PC-9 (cell line): ENCODE data around the gene AKIP1. TPM values are rescaled to one million over a fixed set of nuclear protein-coding genes. Genes with fewer than 3 reads are reported as not detected.
A peak's percentile ranks its signal among the peaks of the same experiment; 100 is the strongest.

ENCODE experiments used
- Bru-seq: library from RNA; stranded (reverse); fragments of 400-500 nt; gene quantifications from one replicate; lab custom pipeline; 2021; lab: Mats Ljungman, UMichigan
- BruChase-seq, 2 experiments: library from RNA; stranded (reverse); fragments of 400-500 nt; gene quantifications; one replicate each; lab custom pipeline; 2021; lab: Mats Ljungman, UMichigan
- BruUV-seq: library from RNA; stranded (reverse); fragments of 400-500 nt; replicated peaks from 2 replicates; lab custom pipeline; 2021; lab: Mats Ljungman, UMichigan
- CTCF ChIA-PET: fragments of 300-600 bp; sonication (Branson Sonifier 250); formaldehyde crosslinking; loops from one replicate; lab custom pipeline; 2022; ENCODE audit warnings: antibody characterized with exemption; lab: Charles Lee
- POLR2A ChIA-PET: fragments of 300-600 bp; sonication (Branson Sonifier 250); formaldehyde crosslinking; loops from one replicate; lab custom pipeline; 2022; ENCODE audit warnings: antibody characterized with exemption; ENCODE audit not compliant: unreplicated experiment; lab: Charles Lee
- DNase-seq, 2 experiments: peaks; one replicate each; pipeline versions ENCODE4 v3.0.0 to v3.0.0-alpha.2; 2015 to 2022; ENCODE audit warnings: mixed read lengths in 1 of 2
- H2AFZ ChIP-seq: fragments of 200-600 bp; sonication (generic); 2 replicates; pipeline ENCODE4 v1.8.1; 2017; ENCODE audit warnings: antibody characterized with exemption
- H3F3A ChIP-seq: fragments of 200-600 bp; sonication (generic); 2 replicates; pipeline ENCODE4 v1.8.1; 2017; ENCODE audit warnings: antibody characterized with exemption, mild to moderate bottlenecking, low read depth; ENCODE audit not compliant: insufficient read depth
- H3K27ac ChIP-seq: fragments of 200-600 bp; sonication (generic); 2 replicates; pipeline ENCODE4 v1.6.1; 2016; ENCODE audit warnings: mixed run types
- H3K27me3 ChIP-seq: fragments of 200-600 bp; sonication (generic); 2 replicates; pipeline ENCODE4 v1.6.1; 2016; ENCODE audit warnings: low read depth, mixed run types; ENCODE audit not compliant: insufficient read depth
- H3K36me3 ChIP-seq: fragments of 200-600 bp; sonication (generic); 2 replicates; pipeline ENCODE4 v1.6.1; 2016; ENCODE audit warnings: low read depth, mixed run types
- H3K4me1 ChIP-seq: fragments of 200-600 bp; sonication (generic); replicated peaks from 2 replicates; pipeline ENCODE4 v1.6.1; 2016; ENCODE audit warnings: mixed run types; ENCODE audit not compliant: insufficient read depth
- H3K4me2 ChIP-seq: fragments of 200-600 bp; sonication (generic); 2 replicates; pipeline ENCODE4 v1.6.1; 2017; ENCODE audit warnings: mixed run types
- H3K4me3 ChIP-seq: fragments of 200-600 bp; sonication (generic); 2 replicates; pipeline ENCODE4 v1.6.1; 2016; ENCODE audit warnings: mixed run types
- H3K79me2 ChIP-seq: fragments of 200-600 bp; sonication (generic); 2 replicates; pipeline ENCODE4 v1.6.1; 2017; ENCODE audit warnings: low read depth, mixed run types
- H3K9me2 ChIP-seq: fragments of 200-600 bp; sonication (generic); 2 replicates; pipeline ENCODE4 v1.8.1; 2017; ENCODE audit warnings: mild to moderate bottlenecking; ENCODE audit not compliant: insufficient read depth
- H3K9me3 ChIP-seq: fragments of 200-600 bp; sonication (generic); 2 replicates; pipeline ENCODE4 v1.8.1; 2016; ENCODE audit warnings: low read depth; ENCODE audit not compliant: insufficient read depth
- H4K20me1 ChIP-seq: fragments of 200-600 bp; sonication (generic); 2 replicates; pipeline ENCODE4 v1.8.1; 2017; ENCODE audit not compliant: insufficient read depth
- EZH2 ChIP-seq: fragments of 200-600 bp; sonication (generic); IDR thresholded peaks from 2 replicates; pipeline ENCODE4 v1.8.0; 2017; ENCODE audit warnings: antibody characterized with exemption, low read depth
- intact Hi-C: fragments of 100-400 bp; cut with micrococcal nuclease; formaldehyde crosslinking; loops from one replicate; pipeline ENCODE4 v1.10.0; 2022; ENCODE audit not compliant: unreplicated experiment
- long read RNA-seq: library from polyadenylated mRNA; stranded (forward); transcript quantifications from one replicate; pipeline ENCODE4 v2.0.0, GENCODE V29; 2022
- total RNA-seq: library from RNA; stranded (reverse); gene quantifications from 2 replicates; pipeline ENCODE4 v1.2.3, GENCODE V29; 2021
- TF ChIP-seq, protein P1 (sequence below): fragments of 200-600 bp; sonication (generic); conservative IDR thresholded peaks from 2 replicates; pipeline ENCODE4 v1.6.1; 2017; ENCODE audit warnings: mixed run types, antibody characterized with exemption, mild to moderate bottlenecking, moderate library complexity

The AKIP1 gene, protein sequence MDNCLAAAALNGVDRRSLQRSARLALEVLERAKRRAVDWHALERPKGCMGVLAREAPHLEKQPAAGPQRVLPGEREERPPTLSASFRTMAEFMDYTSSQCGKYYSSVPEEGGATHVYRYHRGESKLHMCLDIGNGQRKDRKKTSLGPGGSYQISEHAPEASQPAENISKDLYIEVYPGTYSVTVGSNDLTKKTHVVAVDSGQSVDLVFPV
- total RNA-seq (16.7 and 17.7 TPM in 2 replicates), Bru-seq, nascent RNA (percentile 45 among the genes with signal in this experiment), BruChase-seq, experiment 1, labeled RNA remaining after a 2-hour chase (percentile 56 among the genes with signal in this experiment), BruChase-seq, experiment 2, labeled RNA remaining after a 6-hour chase (percentile 60 among the genes with signal in this experiment)
- long read RNA-seq, transcript AKIP1-210 (5 exons, 1,022 nt): minor isoform, 5 of 34 reads
- long read RNA-seq, transcript AKIP1-203 (6 exons, 1,327 nt): major isoform, 15 of 34 reads
- long read RNA-seq, partial matches to known transcripts: 0 of 34 reads
- long read RNA-seq, other reads (novel, unspliced or antisense): 7 of 34 reads

DNA sequence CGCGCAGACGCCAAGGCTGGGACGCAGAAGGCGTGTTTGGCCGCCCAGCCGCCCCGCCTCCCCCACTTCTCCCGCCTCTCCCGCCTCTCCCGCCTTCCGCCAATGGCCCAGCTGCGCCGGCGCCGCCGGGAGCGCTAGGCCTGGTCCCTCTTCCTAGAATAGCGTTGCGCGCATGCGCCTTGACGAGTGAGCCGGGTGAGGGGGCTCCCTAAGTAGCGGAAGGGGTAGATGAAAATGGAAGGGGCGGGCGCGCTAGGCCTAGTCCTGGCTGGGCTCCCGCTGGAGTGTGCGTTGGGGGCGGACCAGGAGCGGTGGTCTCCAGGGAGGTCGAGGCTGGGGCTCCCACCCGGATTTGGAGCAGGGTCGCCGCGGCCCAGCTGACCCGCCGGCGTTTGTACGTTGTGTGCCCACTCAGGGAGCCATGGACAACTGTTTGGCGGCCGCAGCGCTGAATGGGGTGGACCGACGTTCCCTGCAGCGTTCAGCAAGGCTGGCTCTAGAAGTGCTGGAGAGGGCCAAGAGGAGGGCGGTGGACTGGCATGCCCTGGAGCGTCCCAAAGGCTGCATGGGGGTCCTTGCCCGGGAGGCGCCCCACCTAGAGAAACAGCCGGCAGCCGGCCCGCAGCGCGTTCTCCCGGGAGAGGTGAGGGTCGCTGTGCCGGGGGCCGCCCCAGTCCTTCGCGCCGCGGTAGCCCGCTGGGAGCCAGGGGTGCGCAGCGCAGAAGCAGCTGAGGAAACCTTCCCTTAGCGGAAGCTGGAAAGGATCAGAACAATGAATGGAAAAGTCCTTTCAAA, at the start of gene AKIP1:
Gene AKIP1, plus strand, starts transcription at position 161 of the 795 bp plus-strand sequence. Its CDS starts 261 bp downstream, at position 422.
- ChIA-PET POLR2A (interaction anchor here (0.6 kb wide), 3 partner anchors 192 to 324 kb away, joined by 3 to 5 read pairs (median 4); no protein-coding TSS in a partner anchor), CTCF (interaction anchor here (0.6 to 0.7 kb wide), 2 partner anchors 41 to 228 kb away, joined by 3 read pairs; no protein-coding TSS in a partner anchor)
- Histone ChIP-seq H3K36me3 (no peaks in the 10 kb centered on the region), H3K4me1 (peaks cover 18% of the 10 kb centered on the region), H3F3A (peaks cover 6% of the 10 kb centered on the region), H3K4me2 (peak within 1 kb of the TSS; percentile 83), H3K4me3 (peak within 1 kb of the TSS; percentile 88), H3K27me3 (no peaks in the 10 kb centered on the region), H2AFZ (peak within 1 kb of the TSS; percentile 95), H3K9me3 (no peaks in the 10 kb centered on the region), H4K20me1 (no peaks in the 10 kb centered on the region), H3K27ac (no peak within 1 kb of the TSS), H3K9me2 (no peaks in the 10 kb centered on the region), H3K79me2 (0 out of 2 replicates have a peak, but pooled peaks cover 5% of the 10 kb centered on the region)
- peak; percentile 64 to 86 for DNase-seq
- TF ChIP-seq, protein P1, sequence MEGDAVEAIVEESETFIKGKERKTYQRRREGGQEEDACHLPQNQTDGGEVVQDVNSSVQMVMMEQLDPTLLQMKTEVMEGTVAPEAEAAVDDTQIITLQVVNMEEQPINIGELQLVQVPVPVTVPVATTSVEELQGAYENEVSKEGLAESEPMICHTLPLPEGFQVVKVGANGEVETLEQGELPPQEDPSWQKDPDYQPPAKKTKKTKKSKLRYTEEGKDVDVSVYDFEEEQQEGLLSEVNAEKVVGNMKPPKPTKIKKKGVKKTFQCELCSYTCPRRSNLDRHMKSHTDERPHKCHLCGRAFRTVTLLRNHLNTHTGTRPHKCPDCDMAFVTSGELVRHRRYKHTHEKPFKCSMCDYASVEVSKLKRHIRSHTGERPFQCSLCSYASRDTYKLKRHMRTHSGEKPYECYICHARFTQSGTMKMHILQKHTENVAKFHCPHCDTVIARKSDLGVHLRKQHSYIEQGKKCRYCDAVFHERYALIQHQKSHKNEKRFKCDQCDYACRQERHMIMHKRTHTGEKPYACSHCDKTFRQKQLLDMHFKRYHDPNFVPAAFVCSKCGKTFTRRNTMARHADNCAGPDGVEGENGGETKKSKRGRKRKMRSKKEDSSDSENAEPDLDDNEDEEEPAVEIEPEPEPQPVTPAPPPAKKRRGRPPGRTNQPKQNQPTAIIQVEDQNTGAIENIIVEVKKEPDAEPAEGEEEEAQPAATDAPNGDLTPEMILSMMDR: no peak
- no peak for TF ChIP-seq EZH2
- TSS peak; percentile 26 for BruUV-seq
- intact Hi-C loops: loop anchor here (2.0 to 5.0 kb wide), 4 partner anchors 98 to 568 kb away; no protein-coding TSS in a partner anchor

DNA sequence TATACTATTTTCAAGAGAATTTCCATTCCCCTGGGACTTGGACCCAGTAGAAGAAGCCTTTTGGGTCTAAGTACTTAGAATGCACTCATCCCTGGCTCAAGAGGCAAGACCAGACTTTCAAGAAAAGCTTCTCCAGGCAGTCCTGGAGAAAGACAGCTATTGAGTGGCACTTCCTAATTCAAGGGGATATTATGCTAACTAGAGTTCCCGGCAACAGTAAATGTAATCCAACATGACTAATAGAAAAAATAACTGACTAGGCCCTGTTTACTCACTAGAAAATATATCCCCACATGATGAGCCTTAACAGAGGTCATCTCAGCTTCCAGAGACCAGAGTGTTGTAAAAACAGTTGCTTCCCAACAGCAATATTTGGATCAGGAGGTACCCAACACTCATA, 47.2 kb upstream of the AKIP1 start:
- no peak for TF ChIP-seq EZH2
- TF ChIP-seq, protein P1: no peak
- POLR2A ChIA-PET: no interaction called here
- H3K27me3 ChIP-seq: no peaks in the 10 kb centered on the region
- CTCF ChIA-PET: no interaction called here
- no peaks in the 10 kb centered on the region for H3K9me2 ChIP-seq
- no peaks in the 10 kb centered on the region for H3K36me3 ChIP-seq
- peaks cover 38% of the 10 kb centered on the region for H3K4me1 ChIP-seq
- H4K20me1 ChIP-seq: no peaks in the 10 kb centered on the region
- intact Hi-C loops: no loop called here
- no peak overlapping the region for H3K27ac ChIP-seq
- H2AFZ ChIP-seq: no peak overlapping the region
- no peak overlapping the region for H3K4me2 ChIP-seq
- no peaks in the 10 kb centered on the region for H3K9me3 ChIP-seq
- peaks cover 28% of the 10 kb centered on the region for H3K79me2 ChIP-seq
- H3K4me3 ChIP-seq: no peak overlapping the region
- H3F3A ChIP-seq: peaks cover 13% of the 10 kb centered on the region; the same call in 1 of the 2 replicates
- no TSS peak for BruUV-seq
- peak in 1 of 2 experiments; percentile 47 for DNase-seq

DNA sequence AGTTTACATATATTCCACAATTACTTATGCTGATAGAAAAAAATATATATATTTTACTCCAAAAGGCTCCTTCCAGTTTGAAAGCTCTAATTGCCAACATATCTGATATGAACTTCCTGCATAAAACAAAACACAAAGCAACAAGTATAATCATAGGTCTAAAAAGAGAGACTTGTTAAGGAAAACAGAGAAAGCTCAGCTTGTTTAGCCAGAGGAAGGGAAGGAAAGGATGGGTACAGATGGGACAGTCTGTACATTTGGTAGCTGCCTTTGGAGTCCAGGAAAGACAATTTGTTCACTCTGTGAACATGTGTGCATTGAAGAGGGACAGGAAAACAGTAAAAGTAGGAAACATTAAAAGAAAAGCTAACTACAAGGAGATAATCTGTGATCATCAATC, 45.7 kb upstream of the AKIP1 start:
- 0 out of 2 replicates have a peak overlapping the region, but pooled peaks have one; percentile 29 for H3K27ac ChIP-seq
- peaks cover 48% of the 10 kb centered on the region for H3K4me1 ChIP-seq
- CTCF ChIA-PET: interaction anchor here (0.6 kb wide), 1 partner anchor 987 kb away, joined by 4 read pairs; no protein-coding TSS in a partner anchor
- H3K4me2 ChIP-seq: no peak overlapping the region
- no peaks in the 10 kb centered on the region for H3K9me3 ChIP-seq
- POLR2A ChIA-PET: no interaction called here
- TF ChIP-seq EZH2: no peak
- TF ChIP-seq, protein P1: no peak
- H3K79me2 ChIP-seq: peaks cover 21% of the 10 kb centered on the region
- no TSS peak for BruUV-seq
- no peaks in the 10 kb centered on the region for H4K20me1 ChIP-seq
- intact Hi-C loops: loop anchor here (5.0 kb wide), 1 partner anchor 33 kb away; no protein-coding TSS in a partner anchor
- H3K9me2 ChIP-seq: no peaks in the 10 kb centered on the region
- H3K4me3 ChIP-seq: no peak overlapping the region
- no peaks in the 10 kb centered on the region for H3K36me3 ChIP-seq
- H3F3A ChIP-seq: peaks cover 19% of the 10 kb centered on the region; the same call in 1 of the 2 replicates
- DNase-seq: no peak
- H3K27me3 ChIP-seq: no peaks in the 10 kb centered on the region
- no peak overlapping the region for H2AFZ ChIP-seq
